Measurements from ENCODE around the gene RAPGEF1. TPM values are rescaled to one million over a fixed set of nuclear protein-coding genes. Genes with fewer than 3 reads are reported as not detected.

The RAPGEF1 gene
- total and polyA plus RNA-seq, 9 of the 15 experiments (the other 6 are each of a cell fraction or from before 2014, with no cell fraction given), result 0.06 to 44.1 (median 19.9) TPM

DNA sequence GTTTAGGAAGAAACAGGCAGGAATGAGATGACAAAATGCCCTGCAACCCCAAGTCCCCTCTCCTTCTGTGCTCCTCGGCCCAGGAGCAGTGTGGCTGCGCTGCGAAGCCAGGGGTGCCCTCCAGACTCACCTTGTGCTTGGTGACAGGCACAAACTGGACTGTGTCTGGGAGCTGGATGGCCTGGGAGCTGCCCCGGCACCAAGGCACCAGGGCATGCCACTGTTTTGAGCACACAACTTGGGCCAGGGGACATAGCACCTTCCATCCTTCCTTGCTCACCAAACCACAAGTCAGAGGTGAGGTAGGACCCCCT is 143.5 kb downstream of the RAPGEF1 start:
- Histone ChIP-seq H3K36me3 (ENCODE audit: control insufficient read depth, insufficient read depth, low read length) (peaks cover 36% of the 10 kb centered on the region; the same call in 2 of the 3 replicates), H3K27ac (ENCODE audit: extremely low read depth, low read depth, low read length) (no peak overlapping the region), H3K4me1 (replicated peaks in 1 of 2; ENCODE audit: control insufficient read depth in 2 of 2, insufficient read depth in 2 of 2, low read length in 2 of 2) (peaks cover 6 to 19% of the 10 kb centered on the region in 2 experiments; a peak in 4 of 5 replicates), H3K27me3 (ENCODE audit: control insufficient read depth in 2 of 2, insufficient read depth in 2 of 2, low read length in 2 of 2) (no peaks in the 10 kb centered on the region), H3K9me1 (ENCODE audit: control insufficient read depth, insufficient read depth, low read length) (no peaks in the 10 kb centered on the region), H3K4me3 (no peak overlapping the region), H4K20me1 (replicated peaks; ENCODE audit: control insufficient read depth, insufficient read depth, low read length) (no peaks in the 10 kb centered on the region), H3K4me2 (ENCODE audit: insufficient read depth, low read length) (no peak overlapping the region), H2AFZ (ENCODE audit: low read depth, low read length) (no peak overlapping the region), H3K9ac (ENCODE audit: insufficient read depth in 1 of 2, low read depth in 2 of 2, low read length in 2 of 2) (peak overlapping the region in 1 of 2 experiments; percentile 77; a peak in 2 of 4 replicates), H3K9me3 (replicated peaks; ENCODE audit: control insufficient read depth, insufficient read depth, low read depth, low read length) (no peaks in the 10 kb centered on the region), H3K79me2 (ENCODE audit: control insufficient read depth, insufficient read depth, low read length) (no peaks in the 10 kb centered on the region)
- POLR2A ChIA-PET, result interaction anchor here (0.9 kb wide), 1 partner anchor 9 kb away, joined by 5 read pairs; no protein-coding TSS in a partner anchor
- CTCF ChIA-PET (ENCODE audit: low intra/inter-chr PET ratio), result no interaction called here
- DNase-seq (ENCODE audit: extremely low read depth in 1 of 4, low spot score in 3 of 4) (no peak), FAIRE-seq (no peak), ATAC-seq (no peak)
- 96% methylated on average over 4 of the region's 4 CpGs for WGBS (ENCODE audit: insufficient coverage, low coverage, missing lambda C conversion rate)
- BruUV-seq (replicated peaks), result no TSS peak
- TF ChIP-seq NR1H2 (CRISPR knock-in tag; IDR thresholded peaks at IDR 0.05), result no peak
- no peak for TF ChIP-seq KLF16 (IDR thresholded peaks at IDR 0.05)
- TF ChIP-seq, protein P1, sequence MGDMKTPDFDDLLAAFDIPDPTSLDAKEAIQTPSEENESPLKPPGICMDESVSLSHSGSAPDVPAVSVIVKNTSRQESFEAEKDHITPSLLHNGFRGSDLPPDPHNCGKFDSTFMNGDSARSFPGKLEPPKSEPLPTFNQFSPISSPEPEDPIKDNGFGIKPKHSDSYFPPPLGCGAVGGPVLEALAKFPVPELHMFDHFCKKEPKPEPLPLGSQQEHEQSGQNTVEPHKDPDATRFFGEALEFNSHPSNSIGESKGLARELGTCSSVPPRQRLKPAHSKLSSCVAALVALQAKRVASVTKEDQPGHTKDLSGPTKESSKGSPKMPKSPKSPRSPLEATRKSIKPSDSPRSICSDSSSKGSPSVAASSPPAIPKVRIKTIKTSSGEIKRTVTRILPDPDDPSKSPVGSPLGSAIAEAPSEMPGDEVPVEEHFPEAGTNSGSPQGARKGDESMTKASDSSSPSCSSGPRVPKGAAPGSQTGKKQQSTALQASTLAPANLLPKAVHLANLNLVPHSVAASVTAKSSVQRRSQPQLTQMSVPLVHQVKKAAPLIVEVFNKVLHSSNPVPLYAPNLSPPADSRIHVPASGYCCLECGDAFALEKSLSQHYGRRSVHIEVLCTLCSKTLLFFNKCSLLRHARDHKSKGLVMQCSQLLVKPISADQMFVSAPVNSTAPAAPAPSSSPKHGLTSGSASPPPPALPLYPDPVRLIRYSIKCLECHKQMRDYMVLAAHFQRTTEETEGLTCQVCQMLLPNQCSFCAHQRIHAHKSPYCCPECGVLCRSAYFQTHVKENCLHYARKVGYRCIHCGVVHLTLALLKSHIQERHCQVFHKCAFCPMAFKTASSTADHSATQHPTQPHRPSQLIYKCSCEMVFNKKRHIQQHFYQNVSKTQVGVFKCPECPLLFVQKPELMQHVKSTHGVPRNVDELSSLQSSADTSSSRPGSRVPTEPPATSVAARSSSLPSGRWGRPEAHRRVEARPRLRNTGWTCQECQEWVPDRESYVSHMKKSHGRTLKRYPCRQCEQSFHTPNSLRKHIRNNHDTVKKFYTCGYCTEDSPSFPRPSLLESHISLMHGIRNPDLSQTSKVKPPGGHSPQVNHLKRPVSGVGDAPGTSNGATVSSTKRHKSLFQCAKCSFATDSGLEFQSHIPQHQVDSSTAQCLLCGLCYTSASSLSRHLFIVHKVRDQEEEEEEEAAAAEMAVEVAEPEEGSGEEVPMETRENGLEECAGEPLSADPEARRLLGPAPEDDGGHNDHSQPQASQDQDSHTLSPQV (IDR thresholded peaks at IDR 0.05), result no peak
- TF ChIP-seq ZC3H8 (IDR thresholded peaks at IDR 0.05), result no peak
- intact Hi-C loops (cut with micrococcal nuclease), result no loop called here
- in situ Hi-C loops (cut with MboI), result no loop called here
